MM.1S (cell line): Measurements from ENCODE around the gene FUT8.

Source experiments
- CTCF ChIP-seq: fragments of 300-600 bp; sonication (generic); IDR thresholded peaks from 2 replicates; pipeline ENCODE4 v1.5.1; 2016; ENCODE audit warnings: antibody characterized with exemption, low read length, mixed read lengths
- EZH2 ChIP-seq: fragments of 300-600 bp; sonication (generic); optimal IDR thresholded peaks from 2 replicates; pipeline ENCODE3; 2017; ENCODE audit warnings: low read depth, mild to moderate bottlenecking, antibody characterized with exemption, low read length, mixed read lengths

- no peak for TF ChIP-seq EZH2
- no peak for TF ChIP-seq CTCF
Measured at GRCh38 chr14:65728604-65729003, 316.1 kb downstream of the FUT8 start.
